Fibroblast of pulmonary artery (primary cell): ENCODE results near the gene HAUS1.
"Not testable (repeated sequence)": the region's sequence is repeated elsewhere in the genome, so short reads cannot be mapped to it uniquely, and the experiment has no call there.

Source experiments
- DNase-seq: peaks from one replicate; pipeline ENCODE4 v3.0.0-alpha.2; 2010; ENCODE audit warnings: low read depth
- H3K4me3 ChIP-seq: replicated peaks from 2 replicates; pipeline ENCODE4 v1.5.1; 2011; ENCODE audit warnings: low read depth, mild to moderate bottlenecking, control low read depth, low read length, moderate library complexity
- TF ChIP-seq, protein P1 (sequence below): IDR thresholded peaks from 2 replicates; pipeline ENCODE4 v1.5.1; 2011; ENCODE audit warnings: mild to moderate bottlenecking, control low read depth, low read length, inconsistent platforms; ENCODE audit errors: missing control alignments

The HAUS1 gene

GRCh38 chr18:46084431-46084830 lies 19.8 kb upstream of the HAUS1 start:
- TF ChIP-seq, protein P1, sequence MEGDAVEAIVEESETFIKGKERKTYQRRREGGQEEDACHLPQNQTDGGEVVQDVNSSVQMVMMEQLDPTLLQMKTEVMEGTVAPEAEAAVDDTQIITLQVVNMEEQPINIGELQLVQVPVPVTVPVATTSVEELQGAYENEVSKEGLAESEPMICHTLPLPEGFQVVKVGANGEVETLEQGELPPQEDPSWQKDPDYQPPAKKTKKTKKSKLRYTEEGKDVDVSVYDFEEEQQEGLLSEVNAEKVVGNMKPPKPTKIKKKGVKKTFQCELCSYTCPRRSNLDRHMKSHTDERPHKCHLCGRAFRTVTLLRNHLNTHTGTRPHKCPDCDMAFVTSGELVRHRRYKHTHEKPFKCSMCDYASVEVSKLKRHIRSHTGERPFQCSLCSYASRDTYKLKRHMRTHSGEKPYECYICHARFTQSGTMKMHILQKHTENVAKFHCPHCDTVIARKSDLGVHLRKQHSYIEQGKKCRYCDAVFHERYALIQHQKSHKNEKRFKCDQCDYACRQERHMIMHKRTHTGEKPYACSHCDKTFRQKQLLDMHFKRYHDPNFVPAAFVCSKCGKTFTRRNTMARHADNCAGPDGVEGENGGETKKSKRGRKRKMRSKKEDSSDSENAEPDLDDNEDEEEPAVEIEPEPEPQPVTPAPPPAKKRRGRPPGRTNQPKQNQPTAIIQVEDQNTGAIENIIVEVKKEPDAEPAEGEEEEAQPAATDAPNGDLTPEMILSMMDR = no peak
- DNase-seq = no peak
- no peak overlapping the region for H3K4me3 ChIP-seq

GRCh38 chr18:46088501-46088900 lies 15.7 kb upstream of the HAUS1 start:
- not testable (repeated sequence) for H3K4me3 ChIP-seq
- peak; percentile 35 for DNase-seq

- H3K4me3 ChIP-seq = no peak overlapping the region
- TF ChIP-seq, protein P1 = no peak
- DNase-seq = no peak
These were observed 8.7 kb upstream of the HAUS1 start for GRCh38 chr18:46095532-46095931.

GRCh38 chr18:46096651-46097300 lies 7.4 kb upstream of the HAUS1 start:
- H3K4me3 ChIP-seq = peak overlapping the region; percentile 82
- TF ChIP-seq, protein P1 = no peak
- no peak for DNase-seq

- peak overlapping the region; percentile 82 for H3K4me3 ChIP-seq
- no peak for DNase-seq
- TF ChIP-seq, protein P1 = no peak
These were observed 6.8 kb upstream of the HAUS1 start for GRCh38 chr18:46097431-46097800.

- DNase-seq = peak; percentile 83
- TF ChIP-seq, protein P1 = no peak
- peak within 1 kb of the TSS; percentile 82 for H3K4me3 ChIP-seq
These were observed 6.2 kb upstream of the HAUS1 start, which contains the start of gene ATP5F1A for GRCh38 chr18:46097801-46098615. TSS of gene ATP5F1A (minus strand) at chr18:46098296. CDS start at chr18:46098231, 65 bp downstream.

GRCh38 chr18:46098616-46098933 lies 5.6 kb upstream of the HAUS1 start:
- no peak for DNase-seq
- TF ChIP-seq, protein P1 = no peak

More at GRCh38 chr18:46098616-46098933, 5.6 kb upstream of the HAUS1 start:
- H3K4me3 ChIP-seq = peak overlapping the region; percentile 82
